Pancreas (tissue), 10 donors: ENCODE data around the gene DIP2C. TPM values are rescaled to one million over a fixed set of nuclear protein-coding genes. Genes with fewer than 3 reads are reported as not detected.
"Not testable (repeated sequence)": the region's sequence is repeated elsewhere in the genome, so short reads cannot be mapped to it uniquely, and the experiment has no call there.

ENCODE experiments used
- ATAC-seq, 4 donors: fragments of 200-7000 bp; cut with Tn5 transposase; one replicate each; pipeline versions ENCODE4 v1.8.0 to v1.9.1; 2020; ENCODE audit warnings: mild to moderate bottlenecking in 4 of 4, moderate library complexity in 4 of 4
- DNase-seq, 6 donors: peaks; one replicate each; pipeline ENCODE4 v3.0.0-alpha.2; 2020
- FAIRE-seq: peaks from 2 replicates; lab custom pipeline; 2012; peaks lifted over from hg19 to GRCh38; lab: Jason Lieb, UNC
- H3K27ac ChIP-seq, 4 donors: fragments of 200-600 bp; sonication (generic); 1 replicate in 3 of 4; 2 replicates in 1 of 4; pipeline versions ENCODE4 v1.5.0 to v1.8.0; 2020
- H3K27me3 ChIP-seq, 4 donors: fragments of 200-600 bp; one replicate each; pipeline ENCODE4 v1.8.0; 2021
- H3K36me3 ChIP-seq, 3 donors: fragments of 200-600 bp; sonication (generic) in 1 of 3; one replicate each; pipeline versions ENCODE4 v1.5.0 to v1.8.0; 2020 to 2021
- H3K4me1 ChIP-seq, 3 donors: fragments of 200-600 bp; one replicate each; pipeline ENCODE4 v1.8.0; 2021
- H3K4me3 ChIP-seq, 4 donors: fragments of 200-600 bp; sonication (generic) in 2 of 4; one replicate each; pipeline versions ENCODE4 v1.5.0 to v1.8.0; 2020 to 2021
- H3K9me3 ChIP-seq, 4 donors: fragments of 200-600 bp; one replicate each; pipeline ENCODE4 v1.8.0; 2021
- CTCF ChIP-seq, 4 donors: fragments of 200-600 bp; sonication (generic) in 3 of 4; IDR thresholded peaks; one replicate each; pipeline versions ENCODE4 v1.5.0 to v1.8.0; 2021; ENCODE audit warnings: antibody characterized with exemption in 4 of 4
- WGBS, 2 donors: extraction: QIAGEN DNeasy Blood & Tissue Kit; methylation state at CpG; one replicate each; pipeline ENCODE4 v1.1.7; 2013; 5-methylcytosine and 5-hydroxymethylcytosine counted together
- intact Hi-C, 3 donors: fragments of 100-400 bp; cut with DNase I; formaldehyde crosslinking; loops; one replicate each; pipeline versions ENCODE4 v1.11.1 to v1.14.2; 2022
- polyA plus RNA-seq, 2 donors: library from polyadenylated mRNA; stranded (reverse); fragments of 200-250 nt; gene quantifications; one replicate each; pipeline ENCODE4 v1.2.3, GENCODE V29; 2013
- total RNA-seq, 6 donors: library from RNA; stranded (reverse); fragmentation: NEBNext Ultra II Directional in 4 of 6; extraction: Animal tissue kit (Norgen Biotek cat#: 25700) in 4 of 6; gene quantifications; one replicate each; pipeline versions ENCODE4 v1.2.1 to v1.2.4, GENCODE V29; 2021 to 2023
- donor health status: healthy with polysubstance abuse.
- donor health status: DM: no; HTN: no; CAD: no; lungs with moderate emphysema.
- donor health status: DM: no; HTN: no; CAD: no.
- donor health status: control.
- donor health status: control.
- donor health status: Bipolar disorder and iron deficiency.
- donor health status: DM: yes; HTN: yes; CAD: no.
- donor health status: DM: no; HTN: no; CAD: no.
- donor health status: DM: no; HTN: no; CAD: no.
- donor health status: DM: yes; HTN: yes; CAD: no.

DIP2C gene
- total and polyA plus RNA-seq, 8 donors: 4.3 to 11.8 (median 7.3) TPM

- intact Hi-C loops: no loop called here
- Histone ChIP-seq H3K9me3 (no peaks in the 10 kb centered on the region), H3K4me3 (no peak overlapping the region), H3K4me1 (peaks cover 24 to 41% (median 35%) of the 10 kb centered on the region in 3 donors), H3K36me3 (no peaks in the 10 kb centered on the region), H3K27me3 (no peaks in the 10 kb centered on the region), H3K27ac (peak overlapping the region in 3 of 4 donors; percentile 69 to 88 (median 83))
- WGBS, 2 donors: 40 to 43% methylated on average over 6 of the region's 6 CpGs
- ATAC-seq (no peak), DNase-seq (no peak), FAIRE-seq (no peak)
- no peak for TF ChIP-seq CTCF (IDR thresholded peaks at IDR 0.05)
These were observed 383.3 kb downstream of the DIP2C start for GRCh38 chr10:306007-306674.

GRCh38 chr10:305034-305433 lies 384.4 kb downstream of the DIP2C start:
- Histone ChIP-seq H3K4me1 (peaks cover 24 to 41% (median 35%) of the 10 kb centered on the region in 3 donors), H3K27ac (no peak overlapping the region), H3K36me3 (no peaks in the 10 kb centered on the region), H3K4me3 (no peak overlapping the region), H3K9me3 (no peaks in the 10 kb centered on the region), H3K27me3 (no peaks in the 10 kb centered on the region)
- no peak for DNase-seq
- intact Hi-C loops: no loop called here
- no peak for FAIRE-seq
- TF ChIP-seq CTCF (IDR thresholded peaks at IDR 0.05): no peak
- WGBS, 2 donors: 91 to 94% methylated on average over 4 of the region's 4 CpGs
- ATAC-seq: no peak

- FAIRE-seq (no peak), DNase-seq (no peak), ATAC-seq (no peak)
- Histone ChIP-seq H3K4me3 (no peak overlapping the region), H3K27me3 (no peaks in the 10 kb centered on the region), H3K4me1 (peaks cover 0 to 6% (median 6%) of the 10 kb centered on the region in 3 donors), H3K9me3 (no peaks in the 10 kb centered on the region), H3K36me3 (no peaks in the 10 kb centered on the region), H3K27ac (no peak overlapping the region)
- no peak for TF ChIP-seq CTCF (IDR thresholded peaks at IDR 0.05)
- intact Hi-C loops: no loop called here
- 94 to 96% methylated on average over 9 of the region's 9 CpGs for WGBS, 2 donors
These were observed 387.9 kb downstream of the DIP2C start for GRCh38 chr10:301536-301935.

GRCh38 chr10:300580-300979 lies 388.9 kb downstream of the DIP2C start:
- intact Hi-C loops, ATAC-seq, DNase-seq, FAIRE-seq, H3K27me3 ChIP-seq, H3K36me3 ChIP-seq, H3K4me3 ChIP-seq, H3K27ac ChIP-seq, H3K9me3 ChIP-seq, H3K4me1 ChIP-seq: not testable (repeated sequence)
- 98 to 99% methylated on average over 26 to 31 of the region's 31 CpGs for WGBS, 2 donors

GRCh38 chr10:299969-300368 lies 389.5 kb downstream of the DIP2C start:
- FAIRE-seq (no peak), ATAC-seq (no peak), DNase-seq (no peak)
- no peak overlapping the region for H3K4me3 ChIP-seq
- H3K4me1 ChIP-seq: no peaks in the 10 kb centered on the region
- 95 to 98% methylated on average over 7 of the region's 7 CpGs for WGBS, 2 donors
- TF ChIP-seq CTCF (IDR thresholded peaks at IDR 0.05): no peak
- H3K27me3 ChIP-seq: no peaks in the 10 kb centered on the region
- H3K27ac ChIP-seq: no peak overlapping the region
- intact Hi-C loops: no loop called here
- H3K36me3 ChIP-seq: no peaks in the 10 kb centered on the region
- no peaks in the 10 kb centered on the region for H3K9me3 ChIP-seq
